ENCODE data around the gene ZNF385B.

ZNF385B gene

DNA sequence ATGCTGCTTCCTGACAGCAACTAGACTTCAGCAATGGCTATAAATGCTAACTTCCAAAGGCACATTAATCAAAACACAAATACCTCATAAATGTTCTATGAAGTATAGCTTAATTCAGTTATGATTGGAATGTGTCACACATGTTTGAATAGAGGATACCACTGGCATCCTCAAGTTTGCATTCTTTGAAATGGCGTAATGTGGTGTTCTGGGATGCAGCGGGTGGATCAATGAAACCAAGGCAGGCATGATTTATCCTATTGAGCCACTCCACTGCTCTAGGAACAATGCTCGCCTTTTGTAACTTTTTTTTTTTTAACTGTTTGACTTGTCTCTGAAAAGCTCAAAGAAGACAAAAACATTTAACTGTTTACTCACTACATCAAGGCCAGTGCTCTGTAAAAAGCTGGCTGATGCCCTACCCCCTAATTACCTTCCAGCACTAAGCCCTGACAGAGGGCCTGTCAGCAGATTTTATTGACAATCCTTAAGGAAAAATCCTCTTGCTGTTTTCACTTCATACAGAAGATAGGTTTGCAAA, 318.0 kb downstream of the ZNF385B start:
- DNase-seq, result no peak

DNA sequence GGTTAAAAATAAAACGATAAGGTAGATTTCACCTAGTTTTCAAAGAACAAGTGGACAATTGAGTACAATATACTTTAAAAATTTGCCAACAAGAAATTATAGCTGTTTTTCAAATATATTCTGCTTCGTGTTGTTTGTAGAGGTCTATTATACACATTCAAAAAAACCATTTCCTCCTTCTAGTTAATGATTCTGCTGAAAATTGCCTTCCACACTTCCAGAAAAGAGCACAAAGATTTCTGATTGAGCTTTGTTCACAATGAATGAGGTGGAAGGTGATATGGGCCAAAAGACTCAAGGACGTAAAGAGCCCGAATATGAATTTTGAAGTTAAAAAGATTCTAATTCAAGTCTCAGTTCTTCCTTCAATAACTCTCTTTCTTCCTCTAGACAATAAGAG, 319.8 kb downstream of the ZNF385B start:
- no peak for DNase-seq

DNA sequence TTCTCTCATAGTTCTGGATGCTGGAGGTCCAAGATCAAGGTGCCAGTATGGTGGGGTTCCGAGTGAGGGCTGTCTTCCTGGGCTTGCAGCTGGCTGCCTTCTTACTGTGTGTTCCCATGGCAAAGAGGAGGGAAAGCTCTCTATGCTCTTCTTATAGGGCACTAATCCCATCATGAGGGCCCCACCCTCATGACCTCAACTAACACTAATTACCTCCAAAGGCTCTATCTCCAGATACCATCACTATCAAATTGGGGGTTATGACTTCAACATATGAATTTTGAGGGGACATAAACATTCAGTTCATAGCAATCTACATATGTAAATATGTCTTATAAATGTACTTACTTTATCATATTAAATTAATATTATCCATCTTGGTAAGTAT, 322.3 kb downstream of the ZNF385B start:
- no peak for DNase-seq

DNA sequence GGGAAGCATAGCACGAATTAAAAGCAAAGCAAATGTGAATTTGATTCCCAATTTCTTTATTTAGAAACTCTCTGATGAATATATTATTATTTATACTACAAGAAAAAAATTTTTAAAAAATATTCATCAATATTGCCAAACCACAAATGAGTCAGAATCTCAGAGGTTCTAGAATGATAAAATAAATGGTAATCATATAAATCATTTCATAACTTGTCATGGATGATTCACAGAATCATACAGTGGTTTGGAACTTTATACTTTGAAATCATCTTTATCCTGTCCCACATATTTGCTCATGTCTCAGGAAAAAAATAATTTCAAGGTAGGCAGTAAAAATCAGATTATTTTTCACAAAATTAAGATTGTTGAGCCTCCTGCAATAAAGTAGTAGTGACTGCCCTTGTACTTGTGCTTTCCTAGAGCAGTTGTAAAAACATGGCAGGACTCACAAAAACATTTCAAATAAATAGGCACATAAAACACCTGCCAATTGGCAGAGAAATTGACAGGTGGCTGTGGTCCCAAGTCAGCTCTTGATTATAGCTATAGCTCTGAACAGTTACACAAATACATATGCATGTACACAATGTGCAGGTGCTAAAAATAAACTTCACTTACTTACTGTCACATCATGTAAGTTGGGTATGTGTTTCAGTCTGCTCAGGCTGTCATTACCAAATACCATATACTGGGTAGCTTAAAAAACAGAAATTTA, 322.8 kb downstream of the ZNF385B start:
- no peak for DNase-seq

DNA sequence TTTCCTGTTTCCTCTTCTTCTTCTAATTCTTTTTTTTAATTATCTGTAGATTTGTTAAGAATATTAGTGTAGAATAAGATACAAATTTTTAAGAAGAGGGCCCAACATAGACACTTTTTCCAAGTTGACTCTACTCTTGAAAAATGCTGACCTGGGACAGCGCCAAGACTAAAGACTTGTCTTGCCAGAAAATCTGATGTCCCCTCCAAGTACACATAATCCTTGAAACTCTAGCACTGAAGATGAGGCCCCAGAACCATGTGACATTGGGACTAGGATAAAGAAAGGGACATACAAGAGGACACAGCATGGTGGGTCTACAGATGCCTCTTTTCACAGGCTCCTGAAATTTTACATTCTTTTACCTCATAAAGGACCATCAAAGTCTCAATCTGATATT, 325.2 kb downstream of the ZNF385B start:
- no peak for DNase-seq

DNA sequence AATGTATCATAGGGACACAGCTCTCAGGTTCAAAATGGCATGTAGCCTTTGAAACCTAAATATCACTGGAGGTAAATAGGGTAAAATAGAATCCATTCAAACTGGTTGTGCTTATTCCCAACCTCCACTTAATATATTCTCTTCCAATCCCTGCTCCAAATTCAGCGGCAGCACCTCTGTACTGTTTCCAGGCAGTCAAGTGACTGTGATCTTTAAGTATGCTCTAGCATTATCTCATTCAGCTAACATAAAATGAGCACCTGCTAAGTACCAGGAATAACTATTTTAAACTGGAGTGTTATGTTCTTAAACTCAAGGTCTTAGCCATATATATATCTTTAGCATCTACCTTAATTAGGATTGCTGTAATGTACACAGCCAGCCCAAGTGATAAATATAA, 327.5 kb downstream of the ZNF385B start:
- no peak for DNase-seq

DNA sequence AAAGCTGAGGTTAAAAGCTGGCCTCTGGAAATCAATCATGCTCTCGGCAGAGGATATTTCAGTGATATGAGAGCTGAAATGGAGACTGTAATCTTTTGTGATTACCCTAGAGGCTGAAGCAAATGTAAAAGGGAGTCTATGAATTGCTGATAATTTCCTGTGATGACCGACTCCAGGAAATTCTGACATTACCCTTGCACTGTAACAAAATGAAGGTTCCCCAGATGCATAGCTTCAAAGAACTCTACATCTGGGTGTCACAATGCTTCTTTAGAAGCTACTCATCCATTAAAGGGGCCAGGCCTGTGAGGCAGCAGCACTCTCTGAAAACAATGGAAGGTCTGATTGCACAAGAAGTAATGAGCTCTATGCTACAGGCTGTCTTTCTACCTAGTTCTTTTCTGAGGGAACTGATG, 328.5 kb downstream of the ZNF385B start:
- DNase-seq, result no peak

DNA sequence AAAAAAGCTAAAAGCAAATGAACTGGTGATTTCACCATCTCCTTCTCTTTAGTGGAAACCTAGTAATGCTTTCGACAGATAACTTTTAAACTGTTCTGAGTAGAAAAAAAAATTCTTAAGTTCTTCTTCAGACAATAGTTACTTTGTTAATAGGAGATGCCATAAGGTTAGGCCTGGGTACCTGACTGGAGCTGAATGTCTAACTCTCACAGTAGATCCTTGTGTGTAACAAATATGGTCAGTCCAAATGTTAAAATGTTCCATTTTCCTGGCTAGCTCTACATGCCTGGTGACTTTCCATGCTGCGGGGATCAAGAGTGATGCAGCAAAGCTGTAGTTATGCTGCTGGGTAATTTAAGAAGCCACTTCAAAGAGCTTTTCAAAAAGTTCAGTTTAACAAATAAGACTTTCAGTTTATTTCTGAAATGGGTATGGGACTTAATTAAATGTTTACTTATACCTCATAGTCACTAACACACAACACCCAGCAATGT, 332.8 kb downstream of the ZNF385B start:
- DNase-seq, result no peak

DNA sequence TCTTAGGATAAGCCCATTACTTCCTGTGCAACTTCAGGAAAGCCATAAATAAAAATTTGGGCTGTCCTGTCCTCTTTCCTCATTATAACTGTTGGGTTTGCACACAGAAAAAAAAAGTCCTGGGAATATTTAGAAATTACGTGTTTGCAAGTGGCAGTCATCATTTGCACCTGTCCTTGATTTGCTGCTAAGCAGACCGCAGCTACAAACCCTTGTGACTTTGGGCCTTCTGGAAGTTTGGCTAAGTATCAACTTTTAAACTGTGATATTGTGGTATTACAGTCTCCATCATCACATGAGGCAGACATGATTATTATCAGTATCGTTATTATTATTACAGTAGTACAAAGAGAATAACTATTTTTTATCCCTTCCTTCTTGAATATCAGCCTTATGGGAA, 336.1 kb downstream of the ZNF385B start:
- no peak for DNase-seq

DNA sequence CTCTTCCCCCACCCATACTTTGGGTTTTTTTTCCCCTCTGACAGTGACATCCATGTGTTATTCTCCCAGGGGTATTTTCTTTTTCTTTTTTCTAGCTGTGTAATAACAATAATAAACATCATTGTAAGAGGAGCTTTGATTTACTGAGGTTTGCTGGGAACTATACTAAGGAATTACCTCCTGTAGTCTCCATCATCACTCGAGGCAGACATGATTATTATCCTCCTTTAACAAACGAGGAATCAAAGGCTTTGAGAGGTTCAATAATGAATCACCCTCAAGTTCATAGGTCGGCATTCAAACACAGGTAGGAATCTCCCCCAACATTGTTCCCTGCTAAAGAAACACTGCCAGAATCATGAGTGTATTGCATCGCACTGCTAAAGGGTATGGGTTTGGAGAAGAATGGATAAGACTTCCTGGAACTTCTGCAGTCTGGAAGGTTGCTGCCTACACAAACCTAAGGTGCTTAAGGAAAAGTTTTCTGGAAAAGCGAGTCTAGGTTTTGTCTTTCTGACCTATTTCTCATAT, 336.5 kb downstream of the ZNF385B start:
- no peak for DNase-seq

DNA sequence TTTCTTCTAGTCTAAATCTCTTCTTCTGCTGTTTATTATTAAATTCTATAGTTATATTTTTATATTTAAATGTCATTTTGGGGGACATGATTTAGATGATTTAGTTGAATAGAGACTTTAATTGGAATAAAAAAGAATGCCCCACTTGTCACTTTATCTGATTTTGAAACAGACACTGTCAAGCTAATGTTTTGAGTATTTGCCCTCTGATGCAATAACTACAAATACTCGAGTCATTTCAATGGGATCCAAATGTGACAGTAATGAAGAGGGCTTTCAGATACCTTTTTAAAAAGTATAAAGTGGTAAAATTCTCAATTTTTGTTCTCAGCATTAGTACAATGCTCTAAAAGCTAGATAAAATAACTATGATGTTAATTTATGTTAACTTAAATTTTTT, 339.5 kb downstream of the ZNF385B start:
- DNase-seq, result no peak

DNA sequence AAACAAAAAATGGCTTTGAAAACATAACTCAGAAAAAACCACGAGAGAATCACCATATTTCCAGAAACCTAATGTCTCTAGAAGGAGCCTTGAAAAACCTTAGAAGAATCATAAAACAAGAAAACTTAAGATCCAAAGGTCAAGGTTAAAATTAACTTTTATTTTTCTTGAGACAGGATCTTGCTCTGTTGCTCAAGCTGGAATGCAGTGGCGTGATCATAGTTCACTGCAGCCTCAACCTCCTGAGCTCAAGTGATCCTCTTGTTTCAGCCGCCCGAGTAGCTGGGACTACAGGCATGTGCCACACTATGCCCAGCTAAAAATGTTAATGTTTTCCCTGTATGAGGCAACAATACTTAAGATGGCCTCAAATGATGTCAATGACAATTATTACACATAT, 342.6 kb downstream of the ZNF385B start:
- no peak for DNase-seq

DNA sequence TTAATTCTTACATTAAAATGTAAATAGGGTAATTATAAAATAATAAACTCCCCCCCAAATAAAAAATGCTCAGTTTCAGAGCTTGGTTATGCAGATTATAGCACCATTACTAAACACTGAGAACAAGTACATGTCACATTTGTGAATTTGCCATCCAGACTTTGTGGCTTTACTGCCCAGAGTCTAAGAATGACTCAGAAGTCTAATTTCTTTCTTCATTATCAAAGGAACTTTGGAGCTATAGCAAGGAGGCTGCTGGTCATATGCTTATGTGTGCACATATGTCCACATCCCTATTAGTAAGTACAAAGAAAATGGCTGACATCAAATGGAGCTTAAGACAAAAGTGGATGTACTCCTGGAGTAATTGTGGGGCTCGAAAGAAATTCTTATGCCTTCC, 348.2 kb downstream of the ZNF385B start:
- DNase-seq, result no peak

DNA sequence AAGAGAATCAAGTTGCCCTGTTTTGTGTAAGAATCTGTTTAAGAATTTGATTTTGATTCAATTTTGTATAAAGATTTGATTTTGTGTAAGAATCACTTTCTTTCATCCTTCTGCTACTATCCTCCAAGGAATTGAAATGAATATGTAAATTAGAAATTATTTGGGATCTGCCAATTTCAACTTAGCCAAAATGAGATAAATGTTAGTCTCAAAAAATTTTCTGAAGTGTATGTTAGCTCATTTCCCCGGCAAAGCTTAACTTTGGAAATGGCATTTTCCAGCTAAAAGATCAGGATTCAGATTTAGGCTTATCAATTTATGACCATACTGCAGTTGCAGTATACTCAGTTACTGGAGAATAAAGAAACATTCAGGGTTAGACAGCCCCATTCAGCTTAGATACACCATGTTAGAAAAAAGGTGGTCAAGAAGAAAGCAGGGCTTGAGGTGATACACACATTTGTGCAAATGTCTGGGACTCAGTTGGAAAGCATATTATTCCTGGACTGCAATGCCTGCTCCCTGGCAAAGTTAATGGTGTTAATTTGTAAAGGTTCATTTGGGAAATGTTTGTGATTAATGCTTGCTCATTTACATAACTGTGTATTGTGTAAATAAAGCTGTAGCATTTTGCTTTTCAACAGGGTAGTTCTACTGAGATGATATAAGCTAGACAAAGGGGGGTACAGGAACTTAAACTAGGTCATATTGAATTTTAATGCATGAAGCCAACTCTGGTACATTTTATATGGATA, 349.0 kb downstream of the ZNF385B start:
- DNase-seq, result no peak

DNA sequence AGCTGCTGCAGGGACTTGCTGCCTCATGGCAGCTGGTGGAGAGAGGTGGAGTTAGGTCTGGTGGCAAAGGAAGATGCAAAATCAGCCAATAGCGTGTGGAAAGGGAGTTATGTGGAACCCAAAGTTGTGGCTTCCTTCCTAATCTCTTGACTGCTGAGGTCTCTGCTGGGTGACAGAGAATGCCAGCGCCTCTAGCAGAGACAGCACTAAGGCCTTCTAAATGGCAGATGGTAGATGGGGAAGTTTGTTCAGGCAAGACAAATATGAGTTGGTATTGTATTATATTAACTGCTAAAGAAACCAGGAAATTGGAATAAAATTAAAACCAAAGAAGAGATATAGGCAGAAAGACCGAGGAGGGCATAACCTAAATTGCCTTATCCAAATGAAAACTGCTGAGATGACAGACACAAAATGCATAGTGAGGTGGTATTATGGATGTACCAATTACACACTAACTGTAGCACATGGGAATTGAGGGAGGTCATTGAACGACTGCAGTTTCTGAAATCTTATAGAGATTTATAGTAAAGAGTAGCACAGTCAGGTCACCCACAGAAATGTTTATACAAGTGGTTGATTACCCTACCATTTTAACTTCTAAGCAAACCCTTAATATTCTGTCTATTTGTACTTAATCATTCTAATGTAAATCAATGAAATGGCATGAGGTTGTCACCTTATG, 350.2 kb downstream of the ZNF385B start:
- DNase-seq, result no peak

DNA sequence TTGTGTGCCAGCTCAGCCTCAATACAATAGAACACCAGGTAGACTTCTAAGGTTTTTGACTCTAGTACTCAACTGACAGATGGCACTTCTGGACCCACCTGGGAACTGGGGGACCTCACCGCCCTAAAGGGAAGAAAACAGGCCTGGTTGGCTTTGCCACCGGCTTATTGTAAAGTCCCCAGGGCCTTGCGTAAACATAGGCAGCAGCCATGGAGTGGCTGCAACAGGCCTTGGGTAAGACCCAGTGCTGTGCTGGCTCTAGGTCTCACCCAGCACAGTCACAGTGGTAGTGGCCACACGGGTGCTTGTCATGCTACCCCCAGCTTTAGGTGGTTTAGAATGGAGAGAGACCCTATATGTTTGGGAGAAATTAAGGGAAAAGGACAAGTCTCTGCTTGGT, 366.1 kb downstream of the ZNF385B start:
- DNase-seq, result no peak

DNA sequence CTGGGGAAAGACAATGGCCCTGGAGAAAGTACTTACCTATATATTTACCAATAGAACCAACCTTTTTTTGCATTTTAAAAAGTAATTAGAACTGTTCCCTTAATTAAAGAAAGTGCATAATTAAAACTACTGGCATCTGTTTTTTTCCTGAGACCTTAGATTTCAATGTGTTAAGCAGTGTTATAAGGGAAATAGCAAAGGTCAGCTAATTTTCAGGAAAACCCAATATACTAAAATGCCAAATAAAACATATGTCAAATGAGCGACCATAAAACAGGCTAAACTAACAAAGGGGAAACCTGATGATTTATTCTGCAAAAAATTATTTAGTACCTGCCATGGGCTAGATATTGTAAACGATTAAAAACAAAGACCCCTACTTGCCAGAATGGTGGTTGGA, 372.8 kb downstream of the ZNF385B start:
- DNase-seq, result no peak

DNA sequence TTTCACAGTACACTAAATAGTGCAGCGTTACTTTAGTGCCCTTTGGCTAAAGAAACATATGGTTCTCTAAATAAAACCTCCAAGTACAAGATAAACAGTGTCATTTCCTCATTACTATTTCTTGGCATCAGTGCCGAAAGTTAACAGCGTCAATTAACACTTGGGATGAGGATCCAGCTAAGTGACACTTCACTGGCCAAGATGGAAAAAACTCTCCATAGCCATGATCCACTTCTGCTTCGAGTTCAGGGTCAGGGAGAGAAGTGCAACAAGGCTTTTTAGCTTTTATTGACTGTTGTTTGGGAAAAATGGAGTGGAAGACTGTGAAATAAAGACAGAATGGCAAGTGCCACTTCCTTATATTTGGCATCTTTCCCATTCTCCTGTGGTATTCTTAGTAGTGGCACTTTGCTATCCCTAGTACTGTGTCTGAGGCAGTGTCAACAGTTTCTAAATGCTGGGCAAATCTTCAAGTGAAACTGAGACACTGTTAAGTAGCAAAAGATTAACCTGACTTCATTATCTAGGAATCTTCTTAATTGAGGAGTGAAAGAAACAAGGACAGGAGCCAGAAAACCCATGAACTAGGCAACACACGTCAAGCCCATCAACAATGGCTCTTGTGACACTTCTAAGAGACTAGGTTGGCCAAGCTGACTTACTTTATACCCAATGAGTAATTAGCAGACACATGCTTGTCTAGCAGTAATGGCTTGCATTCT, 374.2 kb downstream of the ZNF385B start:
- DNase-seq, result no peak

DNA sequence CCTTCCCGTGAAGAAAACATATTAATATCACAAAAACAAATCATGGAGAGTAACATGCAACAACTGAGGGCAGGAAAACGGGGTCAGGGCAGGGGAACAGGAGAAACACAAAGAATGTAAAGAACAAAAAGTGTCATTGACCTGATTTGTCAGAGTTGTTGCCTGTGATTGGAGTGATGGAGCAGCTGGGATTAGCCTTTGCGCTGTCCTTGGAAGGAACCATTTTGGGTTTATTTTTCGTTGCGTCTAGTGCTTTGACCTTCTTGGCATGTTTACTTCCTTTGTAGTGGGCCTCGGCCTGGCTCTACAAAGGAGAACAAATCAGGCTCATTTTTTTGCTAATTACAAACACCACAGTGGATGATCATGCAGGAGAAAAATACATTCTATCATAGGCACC, 378.3 kb downstream of the ZNF385B start:
- DNase-seq, result no peak

DNA sequence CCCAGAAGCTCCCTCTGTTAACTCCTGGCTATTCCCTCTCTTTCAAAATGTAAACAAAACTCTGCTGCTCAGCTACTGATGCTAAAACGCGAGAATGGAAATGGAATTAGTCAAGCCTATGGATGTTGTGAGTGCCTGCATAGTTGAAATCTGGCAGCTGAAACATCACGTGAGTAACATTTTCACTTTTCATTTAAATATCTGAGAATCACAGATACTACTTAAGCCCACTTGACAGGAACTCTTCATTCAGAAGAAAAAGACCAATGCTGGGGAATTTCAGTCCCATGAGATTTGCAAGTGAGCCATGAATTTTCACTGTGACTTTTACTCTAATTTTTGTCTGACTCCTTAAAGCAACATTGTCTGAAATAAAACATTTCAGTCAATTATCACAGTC, 381.5 kb downstream of the ZNF385B start:
- no peak for DNase-seq

DNA sequence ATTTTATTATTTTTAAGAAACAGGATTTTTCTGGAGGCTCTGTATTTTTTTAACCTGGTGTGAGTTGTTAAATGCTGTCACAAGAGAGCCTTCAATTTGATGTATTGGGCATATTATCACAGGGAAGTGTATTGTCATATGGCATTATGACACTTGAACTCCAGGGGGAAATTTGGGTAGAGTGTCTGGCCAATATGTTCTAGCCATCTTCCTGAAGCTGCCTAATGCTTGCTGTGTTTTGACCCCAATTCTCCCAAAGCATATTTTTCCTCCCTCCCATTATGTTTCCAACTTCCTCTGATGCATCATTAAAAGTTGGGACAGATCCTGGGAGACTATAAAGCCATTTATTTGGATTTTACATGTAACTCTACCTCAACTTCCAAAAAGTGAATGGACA, 382.6 kb downstream of the ZNF385B start:
- DNase-seq, result no peak

DNA sequence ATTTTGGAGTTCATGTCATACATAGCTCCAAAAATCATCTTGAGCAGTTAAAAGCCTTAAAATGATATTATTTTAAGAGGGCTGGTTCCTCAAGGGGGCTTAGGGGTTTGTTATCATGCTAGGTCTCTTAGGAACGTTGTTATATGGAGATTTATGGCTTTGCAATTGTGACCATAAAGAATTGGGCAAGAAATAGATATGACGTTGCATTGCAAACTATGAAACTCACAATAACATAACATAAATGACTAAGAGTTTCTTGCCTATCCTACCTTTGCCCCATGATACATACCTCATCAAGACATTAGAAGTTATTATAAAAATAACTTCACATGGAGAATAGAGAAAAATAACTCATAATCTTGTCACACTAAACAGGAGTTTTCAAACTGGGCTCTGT, 390.4 kb downstream of the ZNF385B start:
- DNase-seq, result no peak

DNA sequence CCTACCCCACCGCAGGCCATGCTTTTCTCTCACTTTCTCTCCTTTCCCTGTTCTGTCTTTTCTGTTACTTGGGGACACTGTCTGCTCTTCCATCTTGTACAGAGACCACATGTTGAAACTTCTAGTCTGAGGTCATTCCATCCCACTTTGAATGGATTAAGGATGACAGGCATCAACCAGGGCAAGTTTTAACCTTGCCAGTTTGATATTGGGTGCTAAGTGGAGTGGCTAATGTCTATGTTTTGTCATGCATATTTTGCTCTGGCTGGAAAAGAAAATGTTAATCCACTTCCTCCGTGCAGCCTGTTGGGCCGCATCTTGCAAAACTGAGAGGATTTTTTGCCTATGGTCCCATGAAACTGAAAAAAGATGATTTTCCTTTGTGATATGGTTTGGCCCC, 391.3 kb downstream of the ZNF385B start:
- no peak for DNase-seq

Measured in activated CD4-positive, alpha-beta T cell treated with anti-CD3 and anti-CD28 coated beads, Interleukin-2, amount 50 U/mL, for 1 hour (primary cell).